KMS-11 (cell line): Measurements from ENCODE around the gene PCDH15.
"Not testable (repeated sequence)": the region's sequence is repeated elsewhere in the genome, so short reads cannot be mapped to it uniquely, and the experiment has no call there.

Experiments used
- H2AFZ ChIP-seq: fragments of 200-600 bp; sonication (generic); 2 replicates; pipeline ENCODE4 v1.6.1; 2016; ENCODE audit warnings: antibody characterized with exemption, mixed run types, low read depth
- H3K27ac ChIP-seq: fragments of 200-600 bp; sonication (generic); 2 replicates; pipeline ENCODE4 v1.6.1; 2016; ENCODE audit warnings: mild to moderate bottlenecking, mixed run types
- H3K27me3 ChIP-seq: fragments of 200-600 bp; sonication (generic); 2 replicates; pipeline ENCODE4 v1.6.1; 2017; ENCODE audit warnings: mild to moderate bottlenecking, low read depth, mixed run types, moderate library complexity; ENCODE audit not compliant: insufficient read depth
- H3K36me3 ChIP-seq: fragments of 200-600 bp; sonication (generic); 2 replicates; pipeline ENCODE4 v1.6.1; 2017; ENCODE audit warnings: mild to moderate bottlenecking, mixed run types; ENCODE audit not compliant: insufficient read depth
- H3K4me1 ChIP-seq: fragments of 200-600 bp; sonication (generic); 2 replicates; pipeline ENCODE4 v1.6.1; 2016; ENCODE audit warnings: mild to moderate bottlenecking, low read depth, mixed run types; ENCODE audit not compliant: poor library complexity, severe bottlenecking
- H3K4me2 ChIP-seq: fragments of 200-600 bp; sonication (generic); 2 replicates; pipeline ENCODE4 v1.7.0; 2016; ENCODE audit warnings: mild to moderate bottlenecking, mixed run types
- H3K4me3 ChIP-seq: fragments of 200-600 bp; sonication (generic); IDR thresholded peaks from 2 replicates; pipeline ENCODE4 v1.6.1; 2017; ENCODE audit warnings: low read depth, low read length, mixed read lengths; ENCODE audit not compliant: insufficient read depth
- H3K79me2 ChIP-seq: fragments of 200-600 bp; sonication (generic); 2 replicates; pipeline ENCODE4 v1.6.1; 2016; ENCODE audit warnings: low read depth, mixed run types; ENCODE audit not compliant: insufficient read depth
- H3K9ac ChIP-seq: fragments of 200-600 bp; sonication (generic); 2 replicates; pipeline ENCODE4 v1.6.1; 2016; ENCODE audit warnings: mild to moderate bottlenecking, mixed run types
- H4K20me1 ChIP-seq: fragments of 200-600 bp; sonication (generic); 2 replicates; pipeline ENCODE4 v1.6.1; 2016; ENCODE audit warnings: mild to moderate bottlenecking, mixed run types; ENCODE audit not compliant: insufficient read depth
- CTCF ChIP-seq: fragments of 200-600 bp; sonication (generic); conservative IDR thresholded peaks from 2 replicates; pipeline ENCODE4 v1.6.1; 2017; ENCODE audit warnings: low read depth, mild to moderate bottlenecking, antibody characterized with exemption, low read length, moderate library complexity, mixed read lengths

Gene PCDH15

GRCh38 chr10:54550016-54550415 lies 251.0 kb downstream of the PCDH15 start:
- Histone ChIP-seq H3K9ac (no peak overlapping the region), H3K4me3 (no peak overlapping the region), H3K4me1 (no peaks in the 10 kb centered on the region), H4K20me1 (no peaks in the 10 kb centered on the region), H3K27ac (no peak overlapping the region), H2AFZ (no peak overlapping the region), H3K79me2 (no peaks in the 10 kb centered on the region), H3K36me3 (no peaks in the 10 kb centered on the region), H3K27me3 (no peaks in the 10 kb centered on the region), H3K4me2 (no peak overlapping the region)
- no peak for TF ChIP-seq CTCF

- TF ChIP-seq CTCF: no peak
- Histone ChIP-seq H3K27me3 (no peaks in the 10 kb centered on the region), H3K79me2 (no peaks in the 10 kb centered on the region), H3K9ac (no peak overlapping the region), H3K4me1 (no peaks in the 10 kb centered on the region), H3K4me3 (no peak overlapping the region), H3K27ac (no peak overlapping the region), H3K36me3 (no peaks in the 10 kb centered on the region), H3K4me2 (no peak overlapping the region), H2AFZ (no peak overlapping the region), H4K20me1 (no peaks in the 10 kb centered on the region)
These were observed 269.7 kb downstream of the PCDH15 start for GRCh38 chr10:54531296-54531695.

- TF ChIP-seq CTCF: no peak
- Histone ChIP-seq H3K9ac (no peak overlapping the region), H3K4me3 (no peak overlapping the region), H3K4me2 (no peak overlapping the region), H3K27me3 (no peaks in the 10 kb centered on the region), H3K79me2 (no peaks in the 10 kb centered on the region), H3K27ac (no peak overlapping the region), H4K20me1 (no peaks in the 10 kb centered on the region), H3K36me3 (no peaks in the 10 kb centered on the region), H2AFZ (no peak overlapping the region), H3K4me1 (no peaks in the 10 kb centered on the region)
These were observed 270.7 kb downstream of the PCDH15 start for GRCh38 chr10:54530299-54530698.

- H3K79me2 ChIP-seq: no peaks in the 10 kb centered on the region
- H3K36me3 ChIP-seq: no peaks in the 10 kb centered on the region
- no peaks in the 10 kb centered on the region for H3K27me3 ChIP-seq
- no peaks in the 10 kb centered on the region for H3K4me1 ChIP-seq
- H3K9ac ChIP-seq: no peak overlapping the region
- no peak overlapping the region for H2AFZ ChIP-seq
- no peak overlapping the region for H3K27ac ChIP-seq
- H3K4me3 ChIP-seq: no peak overlapping the region
- no peaks in the 10 kb centered on the region for H4K20me1 ChIP-seq
- no peak overlapping the region for H3K4me2 ChIP-seq
- no peak for TF ChIP-seq CTCF
These were observed 275.2 kb downstream of the PCDH15 start for GRCh38 chr10:54525816-54526215.

GRCh38 chr10:54515244-54515643 lies 285.8 kb downstream of the PCDH15 start:
- H3K4me1 ChIP-seq, H4K20me1 ChIP-seq, H3K4me3 ChIP-seq, H3K79me2 ChIP-seq, H3K36me3 ChIP-seq, H3K27ac ChIP-seq, H2AFZ ChIP-seq, H3K27me3 ChIP-seq, H3K9ac ChIP-seq, H3K4me2 ChIP-seq: not testable (repeated sequence)
